Stimulated activated CD4-positive, alpha-beta T cell treated with anti-CD3 and anti-CD28 coated beads, Interleukin-1b, Interleukin-23, amount 100 ng/mL, for 4 hours (primary cell): Measurements from ENCODE around the gene PARP1.

Experiments
- DNase-seq, 2 donors: peaks; one replicate each; pipeline ENCODE4 v3.0.0-alpha.2; 2020; ENCODE audit warnings: low read depth in 2 of 2

Gene PARP1

DNA sequence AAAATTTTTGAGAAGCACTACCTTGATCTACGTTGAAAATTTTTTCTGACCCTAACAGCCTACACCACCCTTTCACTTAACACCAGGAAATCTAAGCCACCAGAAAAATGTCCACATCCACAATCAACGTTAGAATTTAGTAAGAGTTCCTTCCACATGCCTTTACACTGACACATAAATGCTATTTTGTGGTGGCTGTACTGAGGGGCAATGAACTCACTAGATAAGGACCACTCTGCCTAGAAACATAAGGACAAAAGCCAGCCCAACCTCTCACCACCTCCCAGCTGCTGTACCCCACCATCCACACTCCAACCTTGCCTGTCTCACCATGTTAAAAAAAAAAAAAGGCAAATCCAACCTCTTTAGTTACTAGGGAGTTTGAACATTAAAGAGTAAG is 29.8 kb downstream of the PARP1 start:
- no peak for DNase-seq

DNA sequence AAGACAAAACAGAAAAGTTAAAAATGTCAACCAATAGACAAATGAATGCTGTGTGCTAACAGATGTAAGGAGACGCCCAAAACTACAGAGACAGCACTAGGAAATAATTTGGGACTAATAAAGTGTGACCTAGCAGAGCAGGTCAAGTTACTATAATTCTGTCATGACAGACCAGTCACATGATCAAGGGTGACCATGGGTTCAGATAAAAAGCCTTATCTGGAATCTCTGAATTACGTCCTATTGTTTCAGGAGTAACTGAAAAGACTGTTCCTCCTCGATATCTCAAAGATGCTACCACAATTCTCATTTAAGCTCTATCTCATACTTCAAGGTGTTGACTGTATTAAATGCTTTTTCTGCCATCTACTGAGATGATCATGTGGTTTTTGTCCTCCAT is 31.6 kb downstream of the PARP1 start:
- no peak for DNase-seq

DNA sequence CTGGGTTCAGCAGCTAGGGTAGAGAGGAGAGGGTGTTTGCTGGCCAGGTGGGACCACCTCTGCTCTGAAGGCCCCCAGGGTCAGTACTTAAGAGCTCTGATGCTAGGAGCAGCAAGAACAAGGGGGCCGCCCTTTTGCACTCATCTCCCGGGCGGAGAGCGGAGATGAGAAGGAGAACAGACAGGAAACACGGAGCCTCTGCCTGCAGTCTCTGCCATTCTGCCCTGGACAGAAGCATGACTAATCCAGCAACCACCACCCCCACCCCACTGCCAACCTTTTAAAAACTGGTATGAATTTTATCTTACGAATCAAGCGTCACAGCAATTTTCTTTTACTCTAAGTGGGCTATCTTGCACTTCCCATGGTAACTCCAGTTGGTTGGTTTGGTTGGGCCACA is 34.5 kb downstream of the PARP1 start:
- no peak for DNase-seq

DNA sequence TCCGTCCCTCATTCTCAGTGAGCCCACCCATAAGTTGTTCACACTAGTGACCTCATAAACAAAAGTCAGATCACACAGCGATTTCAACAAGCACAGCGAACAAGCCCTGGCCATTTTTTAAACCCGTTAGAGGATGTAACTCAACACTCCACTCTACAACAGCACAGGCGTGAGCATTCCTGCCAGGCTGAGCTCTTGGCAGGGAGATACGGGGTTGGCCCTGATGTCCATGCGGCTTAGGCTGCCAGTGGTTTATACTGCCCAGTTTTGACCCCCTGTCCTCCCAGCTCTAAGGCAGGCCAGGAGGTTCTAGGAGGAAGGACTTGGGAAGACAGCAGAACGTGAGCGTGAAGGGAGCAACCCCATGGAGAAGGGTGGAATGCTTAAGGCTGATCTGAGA is 35.0 kb downstream of the PARP1 start:
- DNase-seq = no peak

DNA sequence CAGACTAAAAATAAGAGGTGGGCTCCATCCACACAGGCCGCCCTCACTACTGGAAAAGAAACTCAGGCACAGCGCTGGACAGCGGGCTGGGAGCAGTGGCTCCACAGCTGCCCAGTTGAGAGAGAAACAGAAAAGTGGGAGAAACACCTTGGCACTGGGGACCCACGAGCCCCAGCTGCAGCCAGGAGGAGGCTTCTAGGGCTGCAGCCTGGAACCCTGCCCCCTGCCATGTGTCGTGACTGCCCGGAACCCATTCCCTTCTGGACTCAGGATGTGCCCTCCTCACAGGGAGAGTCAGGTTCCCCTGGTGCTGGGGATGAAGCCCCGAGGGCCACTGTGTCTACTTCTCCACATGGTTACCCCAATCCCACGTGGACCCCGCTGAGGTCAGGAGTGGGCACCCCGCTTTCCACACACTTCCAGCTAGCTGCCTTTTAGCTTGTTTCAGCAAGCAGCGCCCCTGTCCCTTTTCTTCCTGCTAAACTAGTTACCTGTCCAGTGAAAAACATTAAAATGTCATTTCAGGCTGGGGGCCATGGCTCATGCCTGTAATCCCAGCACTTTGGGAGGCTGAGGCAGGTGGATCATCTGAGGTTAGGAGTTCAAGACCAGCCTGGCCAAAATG is 35.9 kb downstream of the PARP1 start:
- DNase-seq = no peak

DNA sequence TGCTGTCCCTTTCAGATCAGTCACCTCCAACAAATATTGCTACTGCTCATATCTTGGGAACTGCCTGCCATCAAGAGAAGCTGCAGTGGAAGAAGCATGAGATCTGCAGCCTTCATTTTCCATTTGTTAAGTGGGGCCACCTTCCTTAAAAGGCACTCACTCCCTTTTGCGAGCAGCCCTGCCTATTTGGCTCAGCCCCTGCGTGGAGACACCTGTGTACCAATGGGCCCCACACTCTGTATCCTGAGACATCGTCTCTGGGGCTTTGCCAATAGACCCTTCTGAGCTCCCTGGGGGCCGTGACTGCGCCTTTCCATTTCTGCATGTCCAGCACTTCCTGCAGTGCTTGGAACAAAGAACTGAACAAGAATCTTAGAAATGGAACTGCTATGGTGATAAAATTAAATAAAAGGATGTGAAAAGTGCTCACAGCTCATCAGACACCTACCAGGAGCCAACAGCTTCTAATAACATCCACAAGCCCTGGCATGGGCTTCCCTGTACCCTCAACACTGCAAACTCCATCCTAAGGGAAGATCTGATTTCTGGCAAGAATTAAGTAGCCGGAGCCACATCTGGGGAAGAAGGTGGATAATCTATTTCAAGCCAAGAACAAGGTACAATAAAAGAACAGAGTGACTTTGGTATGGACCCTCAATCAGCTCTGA is 36.7 kb downstream of the PARP1 start:
- no peak for DNase-seq

DNA sequence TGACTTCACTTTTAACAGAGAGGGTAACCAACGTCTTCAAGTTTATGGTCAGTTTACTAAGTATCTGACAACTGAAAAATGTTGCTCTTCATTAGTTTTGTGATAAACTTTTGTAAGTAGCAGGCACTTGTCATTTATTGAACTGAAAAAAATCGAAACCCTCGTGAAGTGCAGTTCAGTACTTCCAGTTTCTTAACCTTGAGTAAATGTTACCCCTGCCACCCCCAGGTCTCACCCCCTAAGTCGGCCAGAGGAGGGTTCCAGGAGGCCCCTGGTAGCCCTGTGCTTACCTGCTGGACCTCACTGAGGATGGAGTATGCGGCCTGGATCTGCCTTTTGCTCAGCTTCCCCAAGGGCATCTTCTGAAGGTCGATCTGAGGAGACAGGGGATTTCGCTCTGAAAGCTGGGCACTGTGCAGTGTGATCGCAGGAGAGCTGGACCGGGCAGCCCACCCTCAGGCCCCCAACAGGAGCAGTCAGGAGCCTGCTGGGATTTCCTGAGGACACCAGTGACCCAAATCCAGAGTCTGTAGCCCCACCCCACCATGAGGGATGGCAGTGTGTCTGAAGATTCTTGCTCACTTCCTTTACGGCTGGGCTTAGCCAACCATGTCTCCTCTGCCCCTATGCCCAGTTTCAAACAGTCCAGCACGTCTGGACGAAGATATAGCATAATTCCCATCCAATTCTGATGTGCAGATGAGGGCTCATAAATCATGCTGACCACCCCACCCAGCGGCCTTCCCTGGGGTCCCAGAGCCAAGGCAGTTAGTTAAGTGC is 37.6 kb downstream of the PARP1 start:
- DNase-seq = no peak

DNA sequence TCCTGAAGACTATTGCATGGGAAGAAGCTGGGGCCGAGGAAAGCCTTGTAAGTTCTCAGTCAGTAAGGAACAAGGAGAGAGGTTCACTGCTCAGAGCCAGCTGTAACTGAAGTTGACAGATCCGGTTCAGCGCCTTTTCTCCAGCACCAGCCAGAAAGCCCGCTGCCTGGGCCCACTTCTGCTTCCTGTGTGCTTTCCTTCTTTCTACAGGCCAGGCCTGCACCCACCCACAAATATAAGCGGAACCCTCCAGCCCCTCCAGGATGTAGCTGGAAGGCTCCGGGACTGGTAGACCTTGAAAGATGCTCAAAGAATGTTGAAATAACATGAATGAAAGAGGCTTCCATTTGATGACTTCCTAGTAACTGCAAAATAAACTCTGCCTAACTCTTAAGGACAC is 38.8 kb downstream of the PARP1 start:
- DNase-seq = no peak

DNA sequence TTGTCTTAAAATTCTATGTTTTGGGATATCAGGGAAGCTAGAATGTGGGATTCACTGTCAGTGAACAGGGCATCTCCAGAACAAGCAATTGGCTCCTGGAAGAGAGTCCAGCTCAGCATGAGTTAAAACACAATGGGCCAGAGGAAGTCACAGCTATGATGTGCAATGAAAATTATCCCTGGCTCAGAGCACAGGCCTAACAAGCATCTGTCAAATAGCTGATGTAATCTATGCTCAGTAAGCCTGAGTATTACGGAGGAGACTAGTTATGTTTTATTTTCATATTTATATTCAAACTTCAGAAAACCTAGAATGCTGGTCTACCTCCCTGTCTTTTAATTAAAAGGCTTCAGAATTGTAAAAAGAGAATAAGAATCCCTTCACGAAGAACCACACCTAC is 41.6 kb downstream of the PARP1 start:
- DNase-seq = no peak

DNA sequence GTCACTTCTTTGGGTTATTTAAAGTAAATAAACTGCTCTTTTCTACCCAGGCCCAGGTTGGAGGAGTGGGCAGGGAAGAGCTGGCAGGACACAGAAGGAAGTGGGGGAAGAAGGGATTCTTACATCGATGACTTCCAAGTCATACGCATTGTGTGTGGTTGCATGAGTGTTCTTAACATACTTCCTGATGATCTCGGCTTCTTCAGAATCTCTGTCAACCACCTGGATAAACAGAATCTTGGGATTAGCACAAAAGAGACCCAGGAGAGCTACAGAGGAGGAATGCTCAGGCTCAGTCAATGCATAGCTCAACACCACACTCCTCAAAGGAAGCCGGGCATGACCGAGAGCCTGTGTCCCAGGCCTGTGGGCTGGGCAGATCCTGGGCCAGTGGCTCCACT is 42.1 kb downstream of the PARP1 start:
- no peak for DNase-seq

DNA sequence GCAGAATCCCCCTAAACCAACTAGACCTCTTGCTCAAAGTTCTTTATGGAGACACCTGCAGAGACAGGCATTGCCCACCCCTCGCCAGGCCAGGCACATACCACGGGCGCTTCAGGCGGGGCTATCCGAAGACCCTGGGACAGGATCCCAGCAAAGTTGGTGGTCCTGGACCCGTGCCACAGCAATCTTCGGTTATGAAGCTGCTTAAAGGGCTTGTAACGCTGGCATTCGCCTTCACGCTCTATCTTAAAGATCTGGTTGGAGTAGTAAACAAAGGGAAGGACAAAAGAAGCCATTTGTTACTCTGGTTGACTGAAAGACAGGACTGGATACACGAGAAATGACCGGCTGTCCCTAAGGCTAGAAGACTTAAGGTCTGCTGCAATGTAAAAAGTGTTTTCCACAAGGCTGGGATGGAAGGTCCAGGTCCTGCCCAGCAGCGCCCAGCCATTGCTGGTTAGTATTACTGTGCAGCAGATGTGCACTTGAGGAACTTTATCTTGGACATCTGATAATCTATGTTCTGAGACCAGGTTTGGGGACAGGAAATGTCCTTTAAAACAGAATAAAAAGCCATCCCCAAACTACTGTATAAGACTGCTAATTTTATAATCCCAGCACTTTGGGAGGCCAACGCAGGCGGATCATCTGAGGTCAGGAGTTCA is 42.9 kb downstream of the PARP1 start:
- no peak for DNase-seq

DNA sequence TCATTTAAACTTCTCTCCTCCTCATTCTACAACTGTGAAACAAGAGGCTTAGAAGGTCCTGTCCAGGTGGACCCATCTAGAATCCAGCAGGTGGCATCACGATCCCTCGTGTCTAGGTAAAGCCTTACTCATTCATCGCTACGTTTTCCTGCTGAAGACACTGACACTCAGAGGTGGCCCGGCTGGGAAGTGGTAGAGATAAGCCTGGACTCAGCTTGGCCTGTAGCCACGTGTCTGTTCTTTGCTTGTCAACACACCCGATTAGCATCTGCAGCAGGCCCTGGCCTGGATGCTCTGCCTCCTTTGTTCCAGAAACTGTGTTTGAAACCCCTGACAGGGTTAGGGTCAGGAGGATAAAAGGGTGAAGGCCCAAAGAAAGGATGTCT is 43.4 kb downstream of the PARP1 start:
- no peak for DNase-seq

DNA sequence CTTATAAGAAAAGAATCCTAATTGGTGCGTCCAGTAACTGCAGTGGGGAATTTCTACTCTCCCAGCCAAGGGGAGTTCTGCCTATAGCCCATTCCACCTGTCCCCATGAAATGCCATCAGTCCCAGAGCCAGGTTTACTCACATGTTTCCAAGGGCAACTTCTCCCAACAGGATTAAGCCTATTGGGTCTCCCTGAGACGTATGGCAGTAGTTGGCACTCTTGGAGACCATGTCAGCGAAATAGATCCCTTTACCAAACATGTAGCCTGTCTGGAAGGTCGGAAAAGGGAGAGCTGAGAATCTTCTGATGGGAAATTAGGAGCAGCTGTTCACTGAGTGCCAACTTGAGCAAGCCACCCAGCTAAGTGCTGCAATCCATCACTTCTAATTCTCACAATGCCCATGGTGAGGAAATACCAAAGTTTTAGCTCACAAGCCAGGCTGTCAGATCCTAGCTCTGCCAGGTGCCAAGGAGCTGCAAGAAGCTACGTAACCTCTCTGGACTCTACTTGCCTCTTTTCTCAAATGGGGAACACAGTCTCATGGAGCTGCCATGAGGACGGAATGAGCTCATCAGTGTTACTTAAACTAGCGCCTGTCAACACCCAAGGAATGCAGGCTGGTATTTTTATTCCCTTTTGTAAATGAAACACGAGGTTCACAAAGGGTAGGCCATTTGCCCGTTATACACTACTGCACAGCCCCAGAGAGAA is 43.9 kb downstream of the PARP1 start:
- no peak for DNase-seq

DNA sequence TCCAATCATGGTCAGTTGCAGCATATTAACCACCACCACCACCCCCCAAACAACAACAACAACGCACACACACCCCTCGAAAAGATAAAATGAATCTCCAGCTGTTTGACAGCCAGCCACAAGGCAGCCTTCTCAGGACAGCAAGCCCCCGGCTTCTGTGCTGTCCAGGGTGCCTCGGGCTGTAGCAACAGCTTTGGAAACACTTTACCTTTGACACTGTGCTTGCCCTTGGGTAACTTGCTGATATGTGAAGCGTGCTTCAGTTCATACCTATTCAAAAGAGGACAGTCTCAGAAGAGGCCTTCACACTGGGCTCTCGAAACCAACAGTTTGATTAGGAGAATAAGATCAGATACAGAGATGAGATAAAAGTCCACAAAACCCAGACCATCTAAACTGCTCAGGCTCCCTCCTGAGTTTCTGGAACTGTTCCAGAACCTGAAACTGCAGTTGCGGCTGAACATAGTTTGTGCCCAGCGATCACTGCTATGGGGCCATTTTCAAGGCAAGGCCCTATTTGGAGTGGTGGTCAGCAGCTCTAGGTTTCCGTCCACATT is 44.9 kb downstream of the PARP1 start:
- DNase-seq = no peak

DNA sequence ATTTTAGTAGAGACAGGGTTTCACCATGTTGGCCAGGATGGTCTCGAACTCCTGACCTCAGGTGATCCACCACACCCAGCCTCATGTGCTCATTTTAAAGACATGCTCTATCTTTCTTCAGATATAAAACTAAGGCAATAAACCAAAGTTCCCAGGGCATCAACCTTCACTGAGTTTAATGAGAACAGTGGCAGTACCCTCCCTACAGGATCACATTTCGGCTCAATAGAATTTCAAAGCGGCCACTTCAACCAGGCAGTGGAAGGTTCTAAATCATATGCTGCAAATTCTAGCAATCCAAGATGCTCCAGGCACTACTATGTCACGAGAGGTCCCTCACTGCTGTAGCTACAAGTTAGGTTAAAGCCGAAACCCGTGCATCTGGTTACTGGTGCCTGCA is 45.5 kb downstream of the PARP1 start:
- no peak for DNase-seq

DNA sequence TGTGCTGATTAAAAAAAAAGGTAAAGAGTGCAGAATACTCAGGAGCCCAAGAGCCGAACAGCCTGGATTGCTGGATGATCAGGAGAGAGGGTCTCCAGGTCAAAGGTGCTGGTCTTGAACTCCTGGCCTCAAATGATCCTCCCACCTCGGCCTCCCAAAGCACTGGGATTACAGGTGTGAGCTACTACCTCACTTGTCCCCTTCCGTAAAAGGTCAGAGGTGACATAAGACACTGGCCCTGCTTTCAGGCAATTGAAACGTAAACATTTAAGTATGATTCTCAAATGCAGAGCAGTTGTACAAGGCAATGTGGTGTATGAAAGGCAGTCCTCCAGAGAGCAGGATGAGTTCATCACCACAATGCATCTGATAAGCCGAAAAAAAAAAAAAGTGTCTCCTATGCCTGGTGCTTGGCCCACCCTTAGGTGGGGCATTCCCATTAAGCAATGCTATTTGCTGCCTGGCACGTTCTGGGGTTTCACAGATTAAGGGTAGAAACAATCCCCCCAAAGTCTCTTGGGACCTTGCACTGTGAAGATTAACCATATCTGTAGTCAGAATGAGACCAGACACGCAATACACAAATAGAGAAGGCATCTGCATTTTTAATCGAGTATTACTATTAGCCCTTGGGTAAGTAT is 47.7 kb downstream of the PARP1 start:
- DNase-seq = no peak

DNA sequence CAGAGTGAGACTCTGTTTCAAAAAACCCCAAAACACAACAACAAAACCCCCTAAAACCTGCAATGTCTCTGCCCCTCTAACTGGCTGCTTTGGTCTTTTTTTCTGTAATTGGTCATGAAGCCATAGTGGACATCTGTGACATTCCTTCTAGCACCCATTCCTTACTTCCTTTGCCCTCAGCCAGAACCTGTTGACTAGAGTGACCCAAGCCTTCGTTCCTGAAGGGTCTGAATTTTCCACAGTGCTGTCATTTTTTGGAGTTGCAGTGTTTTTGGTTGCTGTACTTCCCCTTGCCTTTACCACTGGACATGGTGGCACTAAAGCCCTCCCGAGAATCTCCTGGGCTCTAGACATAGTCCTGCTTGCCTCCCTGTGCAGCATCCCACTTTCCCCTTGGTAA is 50.5 kb downstream of the PARP1 start:
- no peak for DNase-seq

DNA sequence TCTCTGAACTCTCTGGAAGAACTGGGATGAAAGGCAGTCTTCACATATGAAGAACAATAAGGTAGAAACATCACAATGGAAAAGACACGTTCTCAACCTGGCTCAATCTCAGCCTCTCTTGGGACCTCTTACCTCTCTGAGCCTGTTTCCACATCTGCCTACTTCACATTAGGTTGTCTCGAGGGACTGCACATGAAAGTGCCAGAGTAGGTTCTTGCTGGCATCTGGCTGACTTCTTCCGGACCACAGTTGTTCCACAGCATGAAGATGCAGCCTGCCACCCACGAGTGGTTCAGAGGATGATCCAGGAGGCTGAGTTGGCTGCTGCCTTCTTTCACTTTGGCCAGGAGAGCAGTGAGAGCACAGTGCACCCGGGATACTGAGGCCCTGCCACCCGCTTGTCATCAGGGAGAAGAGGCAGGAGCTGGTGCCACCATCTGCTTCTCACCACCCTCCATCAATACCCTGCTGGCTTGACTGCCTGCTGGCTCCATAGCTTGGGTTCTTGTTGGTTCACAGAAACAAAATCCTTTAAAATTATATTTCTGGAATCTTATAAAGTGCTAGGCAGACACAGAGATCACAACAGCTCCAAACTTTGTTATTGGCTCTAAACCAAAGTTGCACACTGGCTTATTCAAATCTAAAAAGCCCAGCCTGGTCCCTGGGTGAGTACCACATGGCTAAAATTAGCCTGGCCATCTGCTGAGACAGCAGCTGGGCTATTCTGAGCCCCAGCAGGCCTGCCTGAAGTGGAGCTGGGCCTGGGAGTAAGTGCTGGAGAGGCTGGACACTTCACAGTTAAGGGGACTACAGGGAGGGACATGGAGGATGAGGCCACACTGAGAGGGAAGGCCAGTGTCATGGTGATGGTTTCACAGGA is 52.0 kb downstream of the PARP1 start:
- no peak for DNase-seq

DNA sequence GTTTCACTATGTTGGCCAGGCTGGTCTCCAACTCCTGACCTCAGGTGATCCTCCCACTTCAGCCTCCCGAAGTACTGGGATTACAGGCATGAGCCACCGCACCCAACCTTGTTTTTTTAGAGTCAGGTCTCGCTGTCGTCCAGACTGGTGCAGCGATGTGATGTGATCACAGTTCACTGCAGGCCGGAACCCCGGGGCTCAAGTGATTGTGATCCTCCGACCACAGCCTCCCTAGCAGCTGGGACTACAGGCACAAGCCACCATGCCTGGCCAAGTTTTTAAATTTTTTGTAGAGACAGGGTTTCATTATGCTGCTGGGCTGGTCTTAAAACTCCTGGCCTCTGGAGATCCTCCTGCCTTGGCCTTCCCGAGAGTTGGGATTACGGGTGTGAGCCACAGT is 52.9 kb downstream of the PARP1 start:
- no peak for DNase-seq
